ENCODE measurements around the gene ELMO1. TPM values are rescaled to one million over a fixed set of nuclear protein-coding genes. Genes with fewer than 3 reads are reported as not detected.

The ELMO1 gene
- total and polyA plus RNA-seq, 4 donors = 6.7 to 51.5 (median 14.8) TPM

- DNase-seq (ENCODE audit: low spot score) = no peak
- TF ChIP-seq SP1 (IDR thresholded peaks at IDR 0.05) (no peak), JUND (IDR thresholded peaks at IDR 0.05) (no peak), EGR1 (IDR thresholded peaks at IDR 0.05; ENCODE audit: low read depth in 2 of 2) (no peak), YY1 (IDR thresholded peaks at IDR 0.05) (no peak), FOXA1 (IDR thresholded peaks at IDR 0.05) (no peak), HNF4G (IDR thresholded peaks at IDR 0.05) (no peak), RXRA (IDR thresholded peaks at IDR 0.05) (no peak), RAD21 (IDR thresholded peaks at IDR 0.05) (no peak), FOXA2 (IDR thresholded peaks at IDR 0.05) (no peak), HNF4A (conservative IDR thresholded peaks at IDR 0.05) (no peak), TAF1 (conservative IDR thresholded peaks at IDR 0.05) (no peak), MAX (IDR thresholded peaks at IDR 0.05) (no peak), NR2F2 (IDR thresholded peaks at IDR 0.05) (no peak), GABPA (IDR thresholded peaks at IDR 0.05 in 1 of 2, conservative IDR thresholded peaks at IDR 0.05 in 1 of 2) (no peak), ATF3 (IDR thresholded peaks at IDR 0.05) (no peak)
- TF ChIP-seq, protein P1, sequence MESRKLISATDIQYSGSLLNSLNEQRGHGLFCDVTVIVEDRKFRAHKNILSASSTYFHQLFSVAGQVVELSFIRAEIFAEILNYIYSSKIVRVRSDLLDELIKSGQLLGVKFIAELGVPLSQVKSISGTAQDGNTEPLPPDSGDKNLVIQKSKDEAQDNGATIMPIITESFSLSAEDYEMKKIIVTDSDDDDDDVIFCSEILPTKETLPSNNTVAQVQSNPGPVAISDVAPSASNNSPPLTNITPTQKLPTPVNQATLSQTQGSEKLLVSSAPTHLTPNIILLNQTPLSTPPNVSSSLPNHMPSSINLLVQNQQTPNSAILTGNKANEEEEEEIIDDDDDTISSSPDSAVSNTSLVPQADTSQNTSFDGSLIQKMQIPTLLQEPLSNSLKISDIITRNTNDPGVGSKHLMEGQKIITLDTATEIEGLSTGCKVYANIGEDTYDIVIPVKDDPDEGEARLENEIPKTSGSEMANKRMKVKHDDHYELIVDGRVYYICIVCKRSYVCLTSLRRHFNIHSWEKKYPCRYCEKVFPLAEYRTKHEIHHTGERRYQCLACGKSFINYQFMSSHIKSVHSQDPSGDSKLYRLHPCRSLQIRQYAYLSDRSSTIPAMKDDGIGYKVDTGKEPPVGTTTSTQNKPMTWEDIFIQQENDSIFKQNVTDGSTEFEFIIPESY (IDR thresholded peaks at IDR 0.05) = no peak
- TF ChIP-seq, protein P2, sequence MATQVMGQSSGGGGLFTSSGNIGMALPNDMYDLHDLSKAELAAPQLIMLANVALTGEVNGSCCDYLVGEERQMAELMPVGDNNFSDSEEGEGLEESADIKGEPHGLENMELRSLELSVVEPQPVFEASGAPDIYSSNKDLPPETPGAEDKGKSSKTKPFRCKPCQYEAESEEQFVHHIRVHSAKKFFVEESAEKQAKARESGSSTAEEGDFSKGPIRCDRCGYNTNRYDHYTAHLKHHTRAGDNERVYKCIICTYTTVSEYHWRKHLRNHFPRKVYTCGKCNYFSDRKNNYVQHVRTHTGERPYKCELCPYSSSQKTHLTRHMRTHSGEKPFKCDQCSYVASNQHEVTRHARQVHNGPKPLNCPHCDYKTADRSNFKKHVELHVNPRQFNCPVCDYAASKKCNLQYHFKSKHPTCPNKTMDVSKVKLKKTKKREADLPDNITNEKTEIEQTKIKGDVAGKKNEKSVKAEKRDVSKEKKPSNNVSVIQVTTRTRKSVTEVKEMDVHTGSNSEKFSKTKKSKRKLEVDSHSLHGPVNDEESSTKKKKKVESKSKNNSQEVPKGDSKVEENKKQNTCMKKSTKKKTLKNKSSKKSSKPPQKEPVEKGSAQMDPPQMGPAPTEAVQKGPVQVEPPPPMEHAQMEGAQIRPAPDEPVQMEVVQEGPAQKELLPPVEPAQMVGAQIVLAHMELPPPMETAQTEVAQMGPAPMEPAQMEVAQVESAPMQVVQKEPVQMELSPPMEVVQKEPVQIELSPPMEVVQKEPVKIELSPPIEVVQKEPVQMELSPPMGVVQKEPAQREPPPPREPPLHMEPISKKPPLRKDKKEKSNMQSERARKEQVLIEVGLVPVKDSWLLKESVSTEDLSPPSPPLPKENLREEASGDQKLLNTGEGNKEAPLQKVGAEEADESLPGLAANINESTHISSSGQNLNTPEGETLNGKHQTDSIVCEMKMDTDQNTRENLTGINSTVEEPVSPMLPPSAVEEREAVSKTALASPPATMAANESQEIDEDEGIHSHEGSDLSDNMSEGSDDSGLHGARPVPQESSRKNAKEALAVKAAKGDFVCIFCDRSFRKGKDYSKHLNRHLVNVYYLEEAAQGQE (IDR thresholded peaks at IDR 0.05) = no peak
- TF ChIP-seq, protein P3, sequence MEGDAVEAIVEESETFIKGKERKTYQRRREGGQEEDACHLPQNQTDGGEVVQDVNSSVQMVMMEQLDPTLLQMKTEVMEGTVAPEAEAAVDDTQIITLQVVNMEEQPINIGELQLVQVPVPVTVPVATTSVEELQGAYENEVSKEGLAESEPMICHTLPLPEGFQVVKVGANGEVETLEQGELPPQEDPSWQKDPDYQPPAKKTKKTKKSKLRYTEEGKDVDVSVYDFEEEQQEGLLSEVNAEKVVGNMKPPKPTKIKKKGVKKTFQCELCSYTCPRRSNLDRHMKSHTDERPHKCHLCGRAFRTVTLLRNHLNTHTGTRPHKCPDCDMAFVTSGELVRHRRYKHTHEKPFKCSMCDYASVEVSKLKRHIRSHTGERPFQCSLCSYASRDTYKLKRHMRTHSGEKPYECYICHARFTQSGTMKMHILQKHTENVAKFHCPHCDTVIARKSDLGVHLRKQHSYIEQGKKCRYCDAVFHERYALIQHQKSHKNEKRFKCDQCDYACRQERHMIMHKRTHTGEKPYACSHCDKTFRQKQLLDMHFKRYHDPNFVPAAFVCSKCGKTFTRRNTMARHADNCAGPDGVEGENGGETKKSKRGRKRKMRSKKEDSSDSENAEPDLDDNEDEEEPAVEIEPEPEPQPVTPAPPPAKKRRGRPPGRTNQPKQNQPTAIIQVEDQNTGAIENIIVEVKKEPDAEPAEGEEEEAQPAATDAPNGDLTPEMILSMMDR (IDR thresholded peaks at IDR 0.05; ENCODE audit: low read depth, low read length, missing input control) = no peak
- Histone ChIP-seq H3K4me1 (ENCODE audit: control insufficient read depth in 4 of 4, insufficient read depth in 4 of 4, low read length in 3 of 4) (no peaks in the 10 kb centered on the region), H3K4me3 (ENCODE audit: low read depth in 1 of 3, low read length in 3 of 3) (no peak overlapping the region), H3K27me3 (ENCODE audit: control insufficient read depth in 4 of 4, insufficient read depth in 4 of 4, low read length in 3 of 4) (no peaks in the 10 kb centered on the region), H3K27ac (ENCODE audit: low read depth in 1 of 2, low read length in 2 of 2) (no peak overlapping the region), H3K9ac (ENCODE audit: low read depth in 1 of 2, low read length in 2 of 2) (no peak overlapping the region), H3K9me3 (ENCODE audit: control insufficient read depth in 4 of 4, low read length in 3 of 4) (no peaks in the 10 kb centered on the region), H3K36me3 (ENCODE audit: control insufficient read depth in 4 of 4, insufficient read depth in 3 of 4, low read depth in 1 of 4, low read length in 3 of 4) (no peaks in the 10 kb centered on the region)
- WGBS = 90% methylated on average over 1 of the region's 1 CpG
Measured at GRCh38 chr7:37027104-37027503, 421.6 kb downstream of the ELMO1 start.

Measured in liver (tissue), 9 donors.